ENCODE data around the gene ABHD17C. TPM values are rescaled to one million over a fixed set of nuclear protein-coding genes. Genes with fewer than 3 reads are reported as not detected.

The ABHD17C gene
- polyA plus RNA-seq, 1 donor (not counting 4 experiments of a cell fraction or from before 2014, with no cell fraction given) = 23.3 TPM

- FAIRE-seq = no peak
- H3K27ac ChIP-seq (ENCODE audit: control insufficient read depth, insufficient read depth, low read length) = no peak overlapping the region
- dilution Hi-C loops (cut with MboI; ENCODE audit: extremely low pct_ligation_motif_present, low sequenced_read_pairs) = loop anchor here (25.0 kb wide), 1 partner anchor 111 kb away; no protein-coding TSS in a partner anchor
Measured at GRCh38 chr15:80698676-80699075, 3.6 kb downstream of the ABHD17C start.

GRCh38 chr15:80699981-80700380 is 4.9 kb downstream of the ABHD17C start:
- no peak overlapping the region for H3K4me2 ChIP-seq (ENCODE audit: control insufficient read depth, extremely low read depth, insufficient read depth, low read depth, low read length)
- H3K79me2 ChIP-seq (ENCODE audit: control insufficient read depth, insufficient read depth, low read length) = peaks cover 91% of the 10 kb centered on the region
- no peaks in the 10 kb centered on the region for H3K9me3 ChIP-seq (ENCODE audit: control insufficient read depth, low read depth, low read length)
- H2AFZ ChIP-seq (ENCODE audit: control insufficient read depth, low read length) = no peak overlapping the region
- no peak overlapping the region for H3K4me3 ChIP-seq (ENCODE audit: control insufficient read depth in 2 of 3, extremely low read depth in 1 of 3, insufficient read depth in 2 of 3, low read depth in 1 of 3, low read length in 3 of 3)
- H3K36me3 ChIP-seq (ENCODE audit: control insufficient read depth in 2 of 2, extremely low read depth in 1 of 2, insufficient read depth in 2 of 2, low read length in 2 of 2) = peaks cover 8 to 17% of the 10 kb centered on the region in 2 experiments
- no peak for FAIRE-seq
- no peak overlapping the region for H3K9ac ChIP-seq (ENCODE audit: control insufficient read depth, extremely low read depth, insufficient read depth, low read length)
- dilution Hi-C loops (cut with MboI; ENCODE audit: extremely low pct_ligation_motif_present, low sequenced_read_pairs) = loop anchor here (25.0 kb wide), 1 partner anchor 113 kb away; no protein-coding TSS in a partner anchor
- TF ChIP-seq CTCF (optimal IDR thresholded peaks at IDR 0.05 in 1 of 3, IDR thresholded peaks at IDR 0.05 in 1 of 3, conservative IDR thresholded peaks at IDR 0.05 in 1 of 3; ENCODE audit: extremely low read depth in 1 of 3, insufficient read depth in 2 of 3, low read length in 3 of 3) = no peak
- no peak for TF ChIP-seq EZH2 (IDR thresholded peaks at IDR 0.05; ENCODE audit: low read length)
- H3K27me3 ChIP-seq (ENCODE audit: control insufficient read depth, extremely low read depth, insufficient read depth, low read length) = no peaks in the 10 kb centered on the region
- DNase-seq (ENCODE audit: low read depth, low spot score) = no peak
- peaks cover 4% of the 10 kb centered on the region for H4K20me1 ChIP-seq (ENCODE audit: control insufficient read depth, extremely low read depth, insufficient read depth, low read length)
- peaks cover 34% of the 10 kb centered on the region for H3K4me1 ChIP-seq (ENCODE audit: control insufficient read depth, extremely low read depth, insufficient read depth, low read length)
- no peak overlapping the region for H3K27ac ChIP-seq (ENCODE audit: control insufficient read depth, insufficient read depth, low read length)
- no peaks in the 10 kb centered on the region for H3K9me1 ChIP-seq (ENCODE audit: control insufficient read depth, extremely low read depth, insufficient read depth, low read length)

More at GRCh38 chr15:80698676-80699075, 3.6 kb downstream of the ABHD17C start:
- H4K20me1 ChIP-seq (ENCODE audit: control insufficient read depth, extremely low read depth, insufficient read depth, low read length) = peaks cover 4% of the 10 kb centered on the region
- peaks cover 3 to 13% of the 10 kb centered on the region in 2 experiments for H3K36me3 ChIP-seq (ENCODE audit: control insufficient read depth in 2 of 2, extremely low read depth in 1 of 2, insufficient read depth in 2 of 2, low read length in 2 of 2)
- TF ChIP-seq CTCF (optimal IDR thresholded peaks at IDR 0.05 in 1 of 3, IDR thresholded peaks at IDR 0.05 in 1 of 3, conservative IDR thresholded peaks at IDR 0.05 in 1 of 3; ENCODE audit: extremely low read depth in 1 of 3, insufficient read depth in 2 of 3, low read length in 3 of 3) (no peak), EZH2 (IDR thresholded peaks at IDR 0.05; ENCODE audit: low read length) (no peak)
- peaks cover 79% of the 10 kb centered on the region for H3K79me2 ChIP-seq (ENCODE audit: control insufficient read depth, insufficient read depth, low read length)
- H3K9ac ChIP-seq (ENCODE audit: control insufficient read depth, extremely low read depth, insufficient read depth, low read length) = no peak overlapping the region
- H2AFZ ChIP-seq (ENCODE audit: control insufficient read depth, low read length) = no peak overlapping the region
- no peaks in the 10 kb centered on the region for H3K27me3 ChIP-seq (ENCODE audit: control insufficient read depth, extremely low read depth, insufficient read depth, low read length)
- peaks cover 41% of the 10 kb centered on the region for H3K4me1 ChIP-seq (ENCODE audit: control insufficient read depth, extremely low read depth, insufficient read depth, low read length)
- H3K9me3 ChIP-seq (ENCODE audit: control insufficient read depth, low read depth, low read length) = no peaks in the 10 kb centered on the region
- DNase-seq (ENCODE audit: low read depth, low spot score) = no peak
- no peak overlapping the region for H3K4me3 ChIP-seq (ENCODE audit: control insufficient read depth in 2 of 3, extremely low read depth in 1 of 3, insufficient read depth in 2 of 3, low read depth in 1 of 3, low read length in 3 of 3)
- no peaks in the 10 kb centered on the region for H3K9me1 ChIP-seq (ENCODE audit: control insufficient read depth, extremely low read depth, insufficient read depth, low read length)
- no peak overlapping the region for H3K4me2 ChIP-seq (ENCODE audit: control insufficient read depth, extremely low read depth, insufficient read depth, low read depth, low read length)

Data from keratinocyte (primary cell).